Measurements from ENCODE around the gene OR6J1.

Gene OR6J1

GRCh38 chr14:22606380-22606779 is 37.8 kb downstream of the OR6J1 start:
- DNase-seq (ENCODE audit: low spot score), result no peak

- no peak for DNase-seq (ENCODE audit: low spot score)
Observed at GRCh38 chr14:22602862-22603261, 41.3 kb downstream of the OR6J1 start.

GRCh38 chr14:22601996-22602395 is 42.2 kb downstream of the OR6J1 start:
- DNase-seq (ENCODE audit: low spot score), result no peak

GRCh38 chr14:22601456-22601855 is 42.7 kb downstream of the OR6J1 start:
- DNase-seq (ENCODE audit: low spot score), result no peak

- DNase-seq (ENCODE audit: low spot score), result no peak
Observed at GRCh38 chr14:22600027-22600426, 44.1 kb downstream of the OR6J1 start.

GRCh38 chr14:22599349-22599748 is 44.8 kb downstream of the OR6J1 start:
- DNase-seq (ENCODE audit: low spot score), result no peak

- peak; percentile 19 for DNase-seq (ENCODE audit: low spot score)
Observed at GRCh38 chr14:22598896-22599244, 45.3 kb downstream of the OR6J1 start.

GRCh38 chr14:22598099-22598895 is 45.9 kb downstream of the OR6J1 start, which contains the start of gene ABHD4:
Gene ABHD4 (plus strand): TSS chr14:22598300. CDS start chr14:22598307, 7 bp downstream.
- DNase-seq (ENCODE audit: low spot score), result peak; percentile 55

GRCh38 chr14:22597771-22598098 is 46.4 kb downstream of the OR6J1 start:
- DNase-seq (ENCODE audit: low spot score), result no peak

- DNase-seq (ENCODE audit: low spot score), result no peak
Observed at GRCh38 chr14:22597265-22597664, 46.9 kb downstream of the OR6J1 start.

- DNase-seq (ENCODE audit: low spot score), result no peak
Observed at GRCh38 chr14:22596354-22596879, 47.7 kb downstream of the OR6J1 start.

- DNase-seq (ENCODE audit: low spot score), result no peak
Observed at GRCh38 chr14:22594156-22594716, 49.9 kb downstream of the OR6J1 start.

GRCh38 chr14:22593601-22594000 is 50.6 kb downstream of the OR6J1 start:
- DNase-seq (ENCODE audit: low spot score), result no peak

GRCh38 chr14:22593189-22593588 is 51.0 kb downstream of the OR6J1 start:
- no peak for DNase-seq (ENCODE audit: low spot score)

- DNase-seq (ENCODE audit: low spot score), result peak; percentile 99
Observed at GRCh38 chr14:22589096-22589839, 54.9 kb downstream of the OR6J1 start, which contains the start of gene DAD1. Gene DAD1 (minus strand): TSS chr14:22589224. CDS start chr14:22589157, 67 bp downstream.

- no peak for DNase-seq (ENCODE audit: low spot score)
Observed at GRCh38 chr14:22588526-22589095, 55.5 kb downstream of the OR6J1 start.

GRCh38 chr14:22587677-22588422 is 56.3 kb downstream of the OR6J1 start:
- peak; percentile 27 for DNase-seq (ENCODE audit: low spot score)

GRCh38 chr14:22587247-22587646 is 56.9 kb downstream of the OR6J1 start:
- DNase-seq (ENCODE audit: low spot score), result no peak

GRCh38 chr14:22583994-22584393 is 60.2 kb downstream of the OR6J1 start:
- no peak for DNase-seq (ENCODE audit: low spot score)
